HepG2 (cell line): ENCODE results near the gene DNAJC12. TPM values are rescaled to one million over a fixed set of nuclear protein-coding genes. Genes with fewer than 3 reads are reported as not detected.

Experiments
- ARNTL ChIP-seq: sonication (generic); formaldehyde crosslinking; IDR thresholded peaks from 2 replicates; pipeline ENCODE4 v1.4.0; 2020; ENCODE audit warnings: mild to moderate bottlenecking, missing genetic modification reagents
- CEBPB ChIP-seq: IDR thresholded peaks from 2 replicates; pipeline ENCODE4 v1.6.1; 2011; ENCODE audit warnings: low read depth, low read length, improper control_type of control experiment, borderline replicate concordance
- CREM ChIP-seq, 2 experiments: sonication (generic) in 1 of 2; formaldehyde crosslinking in 1 of 2; IDR thresholded peaks; 2 replicates each; pipeline versions ENCODE4 v1.4.0 to v1.6.1; 2016 to 2020; ENCODE audit warnings: antibody characterized with exemption in 1 of 2, mild to moderate bottlenecking in 1 of 2, missing genetic modification reagents in 1 of 2
- ERF ChIP-seq: IDR thresholded peaks from 2 replicates; pipeline ENCODE4 v1.6.1; 2018; ENCODE audit warnings: missing biosample characterization, missing genetic modification reagents
- HCFC1 ChIP-seq: fragments of 150-350 bp; IDR thresholded peaks from 2 replicates; pipeline ENCODE4 v1.6.1; 2014; ENCODE audit warnings: low read depth, low read length
- RFX5 ChIP-seq: IDR thresholded peaks from 2 replicates; pipeline ENCODE4 v1.6.1; 2011; ENCODE audit warnings: low read depth, low read length, improper control_type of control experiment
- RXRB ChIP-seq: IDR thresholded peaks from 2 replicates; pipeline ENCODE4 v1.6.1; 2016; ENCODE audit warnings: borderline replicate concordance, missing genetic modification reagents, missing compliant biosample characterization
- SAFB2 ChIP-seq: sonication (generic); formaldehyde crosslinking; IDR thresholded peaks from 2 replicates; pipeline ENCODE4 v1.5.1; 2020; ENCODE audit warnings: missing genetic modification reagents, low read depth, mild to moderate bottlenecking, borderline replicate concordance
- SMAD3 ChIP-seq: sonication (generic); formaldehyde crosslinking; IDR thresholded peaks from 2 replicates; pipeline ENCODE4 v1.4.0; 2020; ENCODE audit warnings: missing genetic modification reagents
- TARDBP ChIP-seq: sonication (generic); formaldehyde crosslinking; IDR thresholded peaks from 2 replicates; pipeline ENCODE4 v1.8.0; 2022; ENCODE audit warnings: mild to moderate bottlenecking, missing genetic modification reagents
- YEATS2 ChIP-seq: sonication (generic); formaldehyde crosslinking; IDR thresholded peaks from 2 replicates; pipeline ENCODE4 v1.4.0; 2020; ENCODE audit warnings: missing genetic modification reagents, borderline replicate concordance
- ZFP62 ChIP-seq: sonication (generic); formaldehyde crosslinking; IDR thresholded peaks from 2 replicates; pipeline ENCODE4 v1.4.0; 2020; ENCODE audit warnings: missing genetic modification reagents
- ZNF549 ChIP-seq: sonication (generic); formaldehyde crosslinking; IDR thresholded peaks from 2 replicates; pipeline ENCODE4 v1.5.0; 2020; ENCODE audit warnings: missing genetic modification reagents
- ZNF558 ChIP-seq: sonication (generic); formaldehyde crosslinking; IDR thresholded peaks from 2 replicates; pipeline ENCODE4 v1.9.0; 2022; ENCODE audit warnings: mild to moderate bottlenecking, missing genetic modification reagents, borderline replicate concordance
- ZNF614 ChIP-seq: IDR thresholded peaks from 2 replicates; pipeline ENCODE4 v1.6.1; 2018; ENCODE audit warnings: missing biosample characterization, missing genetic modification reagents, inconsistent platforms, borderline replicate concordance
- ZNF713 ChIP-seq: sonication (generic); formaldehyde crosslinking; IDR thresholded peaks from 2 replicates; pipeline ENCODE4 v1.4.0; 2020; ENCODE audit warnings: mild to moderate bottlenecking, missing genetic modification reagents
- ZNF816 ChIP-seq: sonication (generic); formaldehyde crosslinking; IDR thresholded peaks from 2 replicates; pipeline ENCODE4 v1.8.0; 2022; ENCODE audit warnings: missing genetic modification reagents, mild to moderate bottlenecking, borderline replicate concordance
- polyA plus RNA-seq, 8 experiments: library from polyadenylated mRNA; depleted of rRNA in 3 of 8; stranded (reverse) in 7 of 8; unstranded in 1 of 8; fragments of >200 nt; fragmentation: Illumina TruSeq in 4 of 8; extraction: Trizol in 4 of 8; gene quantifications; 2 replicates each; pipeline versions ENCODE4 v1.2.1 to v1.2.3, GENCODE V29; 2011 to 2016; ENCODE audit warnings: low read depth in 4 of 8, missing spikeins in 1 of 8, mixed read lengths in 1 of 8; ENCODE audit not compliant: insufficient read depth in 1 of 8
- total RNA-seq, 5 experiments: library from RNA; depleted of rRNA; stranded (reverse); fragments of >200 nt; fragmentation: Illumina TruSeq; extraction: Trizol; gene quantifications; 2 replicates each; pipeline ENCODE4 v1.2.3, GENCODE V29; 2016; ENCODE audit warnings: low read depth in 1 of 5
- TF ChIP-seq, protein P1 (sequence below): sonication (generic); formaldehyde crosslinking; conservative IDR thresholded peaks from 2 replicates; pipeline ENCODE4 v1.8.0; 2022; ENCODE audit warnings: mild to moderate bottlenecking, moderate library complexity, missing genetic modification reagents
- TF ChIP-seq, protein P2 (sequence below): sonication (generic); formaldehyde crosslinking; IDR thresholded peaks from 2 replicates; pipeline ENCODE4 v1.4.0; 2020; ENCODE audit warnings: mild to moderate bottlenecking, missing genetic modification reagents, borderline replicate concordance
- TF ChIP-seq, protein P3 (sequence below): sonication (generic); formaldehyde crosslinking; IDR thresholded peaks from 2 replicates; pipeline ENCODE4 v1.4.0; 2020; ENCODE audit warnings: missing genetic modification reagents, borderline replicate concordance

DNAJC12 gene
- total and polyA plus RNA-seq, 2 of the 13 experiments (the other 11 are each of a cell fraction or from before 2014, with no cell fraction given) = 11.6 to 43.9 TPM

DNA sequence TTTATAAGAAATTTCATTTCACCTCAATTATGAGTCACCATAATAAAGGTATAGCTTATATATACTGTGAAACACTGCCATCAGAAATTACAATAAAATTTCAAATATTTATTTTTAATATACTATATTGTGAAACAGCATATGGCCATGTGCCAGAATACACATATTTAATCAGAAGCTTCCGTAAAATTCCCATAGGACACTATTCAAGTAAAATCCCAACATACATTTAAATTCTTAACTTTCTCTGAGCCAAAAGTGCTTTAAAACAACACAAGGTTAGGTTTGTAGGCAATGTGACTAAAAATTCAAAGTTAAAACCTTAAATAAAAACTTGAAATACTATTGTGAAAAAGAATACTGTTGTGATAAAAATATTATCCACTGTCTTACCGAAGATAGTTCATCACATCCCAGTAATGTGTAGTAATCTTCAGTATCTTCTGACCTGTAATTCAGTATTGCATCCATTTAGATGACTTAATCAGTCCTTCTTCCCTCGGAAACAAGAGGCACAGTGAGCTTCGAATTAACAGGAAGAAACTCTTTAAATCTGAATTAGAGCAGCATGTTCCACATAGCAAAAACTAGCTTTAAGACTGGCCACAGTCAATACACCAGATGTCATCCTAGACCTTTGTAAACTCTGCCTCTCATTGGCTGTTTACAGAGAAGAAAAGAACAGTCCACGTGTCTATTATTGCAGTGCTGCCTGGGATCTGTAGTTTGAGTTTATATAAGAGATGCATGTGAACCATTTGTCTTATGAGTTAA lies at the start of gene DNAJC12 (continued):
- TF ChIP-seq, protein P1, sequence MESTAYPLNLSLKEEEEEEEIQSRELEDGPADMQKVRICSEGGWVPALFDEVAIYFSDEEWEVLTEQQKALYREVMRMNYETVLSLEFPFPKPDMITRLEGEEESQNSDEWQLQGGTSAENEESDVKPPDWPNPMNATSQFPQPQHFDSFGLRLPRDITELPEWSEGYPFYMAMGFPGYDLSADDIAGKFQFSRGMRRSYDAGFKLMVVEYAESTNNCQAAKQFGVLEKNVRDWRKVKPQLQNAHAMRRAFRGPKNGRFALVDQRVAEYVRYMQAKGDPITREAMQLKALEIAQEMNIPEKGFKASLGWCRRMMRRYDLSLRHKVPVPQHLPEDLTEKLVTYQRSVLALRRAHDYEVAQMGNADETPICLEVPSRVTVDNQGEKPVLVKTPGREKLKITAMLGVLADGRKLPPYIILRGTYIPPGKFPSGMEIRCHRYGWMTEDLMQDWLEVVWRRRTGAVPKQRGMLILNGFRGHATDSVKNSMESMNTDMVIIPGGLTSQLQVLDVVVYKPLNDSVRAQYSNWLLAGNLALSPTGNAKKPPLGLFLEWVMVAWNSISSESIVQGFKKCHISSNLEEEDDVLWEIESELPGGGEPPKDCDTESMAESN (CRISPR knock-in tag) = no peak
- TF ChIP-seq SAFB2 (no peak), ZNF614 (no peak), CEBPB (no peak), ZNF816 (CRISPR knock-in tag) (no peak), RFX5 (no peak), ZNF558 (CRISPR knock-in tag) (no peak), CREM (IDR thresholded peaks at IDR 0.05) (peak; percentile 66), CREM (CRISPR knock-in tag; IDR thresholded peaks at IDR 0.05) (no peak), HCFC1 (peak; percentile 75), ZFP62 (CRISPR knock-in tag) (no peak), ERF (no peak), YEATS2 (CRISPR knock-in tag) (no peak; the same call in 1 of the 2 replicates), ZNF713 (CRISPR knock-in tag) (no peak), SMAD3 (0 out of 2 replicates have a peak, but pooled peaks have one; percentile 72), ZNF549 (CRISPR knock-in tag) (no peak), ARNTL (CRISPR knock-in tag) (no peak), TARDBP (no peak), RXRB (CRISPR knock-in tag) (peak; percentile 34; the same call in 1 of the 2 replicates)
- TF ChIP-seq, protein P2, sequence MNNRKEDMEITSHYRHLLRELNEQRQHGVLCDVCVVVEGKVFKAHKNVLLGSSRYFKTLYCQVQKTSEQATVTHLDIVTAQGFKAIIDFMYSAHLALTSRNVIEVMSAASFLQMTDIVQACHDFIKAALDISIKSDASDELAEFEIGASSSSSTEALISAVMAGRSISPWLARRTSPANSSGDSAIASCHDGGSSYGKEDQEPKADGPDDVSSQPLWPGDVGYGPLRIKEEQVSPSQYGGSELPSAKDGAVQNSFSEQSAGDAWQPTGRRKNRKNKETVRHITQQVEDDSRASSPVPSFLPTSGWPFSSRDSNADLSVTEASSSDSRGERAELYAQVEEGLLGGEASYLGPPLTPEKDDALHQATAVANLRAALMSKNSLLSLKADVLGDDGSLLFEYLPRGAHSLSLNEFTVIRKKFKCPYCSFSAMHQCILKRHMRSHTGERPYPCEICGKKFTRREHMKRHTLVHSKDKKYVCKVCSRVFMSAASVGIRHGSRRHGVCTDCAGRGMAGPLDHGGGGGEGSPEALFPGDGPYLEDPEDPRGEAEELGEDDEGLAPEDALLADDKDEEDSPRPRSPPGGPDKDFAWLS = no peak
- TF ChIP-seq, protein P3, sequence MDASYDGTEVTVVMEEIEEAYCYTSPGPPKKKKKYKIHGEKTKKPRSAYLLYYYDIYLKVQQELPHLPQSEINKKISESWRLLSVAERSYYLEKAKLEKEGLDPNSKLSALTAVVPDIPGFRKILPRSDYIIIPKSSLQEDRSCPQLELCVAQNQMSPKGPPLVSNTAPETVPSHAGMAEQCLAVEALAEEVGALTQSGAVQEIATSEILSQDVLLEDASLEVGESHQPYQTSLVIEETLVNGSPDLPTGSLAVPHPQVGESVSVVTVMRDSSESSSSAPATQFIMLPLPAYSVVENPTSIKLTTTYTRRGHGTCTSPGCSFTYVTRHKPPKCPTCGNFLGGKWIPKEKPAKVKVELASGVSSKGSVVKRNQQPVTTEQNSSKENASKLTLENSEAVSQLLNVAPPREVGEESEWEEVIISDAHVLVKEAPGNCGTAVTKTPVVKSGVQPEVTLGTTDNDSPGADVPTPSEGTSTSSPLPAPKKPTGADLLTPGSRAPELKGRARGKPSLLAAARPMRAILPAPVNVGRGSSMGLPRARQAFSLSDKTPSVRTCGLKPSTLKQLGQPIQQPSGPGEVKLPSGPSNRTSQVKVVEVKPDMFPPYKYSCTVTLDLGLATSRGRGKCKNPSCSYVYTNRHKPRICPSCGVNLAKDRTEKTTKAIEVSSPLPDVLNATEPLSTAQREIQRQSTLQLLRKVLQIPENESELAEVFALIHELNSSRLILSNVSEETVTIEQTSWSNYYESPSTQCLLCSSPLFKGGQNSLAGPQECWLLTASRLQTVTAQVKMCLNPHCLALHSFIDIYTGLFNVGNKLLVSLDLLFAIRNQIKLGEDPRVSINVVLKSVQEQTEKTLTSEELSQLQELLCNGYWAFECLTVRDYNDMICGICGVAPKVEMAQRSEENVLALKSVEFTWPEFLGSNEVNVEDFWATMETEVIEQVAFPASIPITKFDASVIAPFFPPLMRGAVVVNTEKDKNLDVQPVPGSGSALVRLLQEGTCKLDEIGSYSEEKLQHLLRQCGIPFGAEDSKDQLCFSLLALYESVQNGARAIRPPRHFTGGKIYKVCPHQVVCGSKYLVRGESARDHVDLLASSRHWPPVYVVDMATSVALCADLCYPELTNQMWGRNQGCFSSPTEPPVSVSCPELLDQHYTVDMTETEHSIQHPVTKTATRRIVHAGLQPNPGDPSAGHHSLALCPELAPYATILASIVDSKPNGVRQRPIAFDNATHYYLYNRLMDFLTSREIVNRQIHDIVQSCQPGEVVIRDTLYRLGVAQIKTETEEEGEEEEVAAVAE (CRISPR knock-in tag) = peak; percentile 98
